Measurements from ENCODE around the gene CDKN2AIP.

DNA sequence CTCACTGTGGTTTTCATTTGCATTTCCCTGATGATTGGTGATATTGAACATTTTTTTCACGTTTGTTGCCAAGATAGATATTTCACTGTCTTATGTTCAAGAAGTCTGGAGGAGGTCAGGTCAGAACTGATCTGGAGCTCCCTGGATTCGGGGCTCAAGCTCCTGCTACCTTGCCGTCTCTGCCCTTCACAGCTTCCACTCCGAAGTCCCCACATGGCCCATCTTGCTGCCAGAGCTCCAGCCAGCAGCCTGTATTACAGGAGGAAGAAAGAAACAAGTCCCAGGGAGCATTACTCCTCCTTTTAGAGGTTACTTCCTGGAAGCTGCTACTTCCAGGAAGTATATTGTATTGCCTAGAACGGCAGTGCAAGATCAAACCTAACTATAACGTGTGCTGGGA, 17.9 kb upstream of the CDKN2AIP start:
- TF ChIP-seq EZH2phosphoT487 (IDR thresholded peaks at IDR 0.05; ENCODE audit: borderline replicate concordance): no peak
- TF ChIP-seq, protein P1, sequence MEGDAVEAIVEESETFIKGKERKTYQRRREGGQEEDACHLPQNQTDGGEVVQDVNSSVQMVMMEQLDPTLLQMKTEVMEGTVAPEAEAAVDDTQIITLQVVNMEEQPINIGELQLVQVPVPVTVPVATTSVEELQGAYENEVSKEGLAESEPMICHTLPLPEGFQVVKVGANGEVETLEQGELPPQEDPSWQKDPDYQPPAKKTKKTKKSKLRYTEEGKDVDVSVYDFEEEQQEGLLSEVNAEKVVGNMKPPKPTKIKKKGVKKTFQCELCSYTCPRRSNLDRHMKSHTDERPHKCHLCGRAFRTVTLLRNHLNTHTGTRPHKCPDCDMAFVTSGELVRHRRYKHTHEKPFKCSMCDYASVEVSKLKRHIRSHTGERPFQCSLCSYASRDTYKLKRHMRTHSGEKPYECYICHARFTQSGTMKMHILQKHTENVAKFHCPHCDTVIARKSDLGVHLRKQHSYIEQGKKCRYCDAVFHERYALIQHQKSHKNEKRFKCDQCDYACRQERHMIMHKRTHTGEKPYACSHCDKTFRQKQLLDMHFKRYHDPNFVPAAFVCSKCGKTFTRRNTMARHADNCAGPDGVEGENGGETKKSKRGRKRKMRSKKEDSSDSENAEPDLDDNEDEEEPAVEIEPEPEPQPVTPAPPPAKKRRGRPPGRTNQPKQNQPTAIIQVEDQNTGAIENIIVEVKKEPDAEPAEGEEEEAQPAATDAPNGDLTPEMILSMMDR (conservative IDR thresholded peaks at IDR 0.05; ENCODE audit: low read length): no peak

Measured in Loucy (cell line).